Loucy (cell line): ENCODE results near the gene GNAZ.

ENCODE experiments used
- H2AFZ ChIP-seq: fragments of 200-600 bp; sonication (generic); 2 replicates; pipeline ENCODE4 v1.6.0; 2016; ENCODE audit warnings: antibody characterized with exemption, mild to moderate bottlenecking, low read length, moderate library complexity
- H3F3A ChIP-seq: fragments of 200-600 bp; 2 replicates; pipeline ENCODE4 v1.6.0; 2016; ENCODE audit warnings: antibody characterized with exemption, low read depth, mild to moderate bottlenecking
- H3K27me3 ChIP-seq: fragments of 200-600 bp; sonication (generic); 2 replicates; pipeline ENCODE4 v1.6.1; 2014; ENCODE audit warnings: low read length, mild to moderate bottlenecking; ENCODE audit not compliant: insufficient read depth, poor library complexity, severe bottlenecking
- H3K36me3 ChIP-seq: fragments of 200-600 bp; sonication (generic); 2 replicates; pipeline ENCODE4 v1.6.1; 2016; ENCODE audit warnings: low read length; ENCODE audit not compliant: insufficient read depth
- H3K4me1 ChIP-seq: fragments of 200-600 bp; sonication (generic); 2 replicates; pipeline ENCODE4 v1.5.1; 2014; ENCODE audit warnings: low read length, mild to moderate bottlenecking; ENCODE audit not compliant: insufficient read depth, poor library complexity, severe bottlenecking
- H3K4me2 ChIP-seq: fragments of 200-600 bp; sonication (generic); 2 replicates; pipeline ENCODE4 v1.6.0; 2014; ENCODE audit warnings: antibody characterized with exemption, low read length, low read depth, mild to moderate bottlenecking; ENCODE audit not compliant: poor library complexity, severe bottlenecking
- H3K4me3 ChIP-seq: fragments of 200-600 bp; sonication (generic); 2 replicates; pipeline ENCODE4 v1.5.1; 2014; ENCODE audit warnings: low read length, mild to moderate bottlenecking, mixed read lengths; ENCODE audit not compliant: poor library complexity, severe bottlenecking
- H3K79me2 ChIP-seq: fragments of 200-600 bp; sonication (generic); 2 replicates; pipeline ENCODE4 v1.6.1; 2014; ENCODE audit warnings: low read length; ENCODE audit not compliant: insufficient read depth
- H3K9ac ChIP-seq: fragments of 200-600 bp; sonication (generic); 2 replicates; pipeline ENCODE4 v1.6.0; 2014; ENCODE audit warnings: mild to moderate bottlenecking, low read depth, low read length, moderate library complexity; ENCODE audit not compliant: poor library complexity, severe bottlenecking
- H3K9me2 ChIP-seq: fragments of 200-600 bp; sonication (generic); replicated peaks from 2 replicates; pipeline ENCODE4 v1.6.1; 2016; ENCODE audit warnings: low read depth, low read length, mixed read lengths
- H3K9me3 ChIP-seq: fragments of 200-600 bp; sonication (generic); 2 replicates; pipeline ENCODE4 v1.6.1; 2014; ENCODE audit warnings: mild to moderate bottlenecking, antibody characterized with exemption, low read length, low read depth; ENCODE audit not compliant: insufficient read depth
- H4K20me1 ChIP-seq: fragments of 200-600 bp; sonication (generic); 2 replicates; pipeline ENCODE4 v1.6.0; 2014; ENCODE audit warnings: antibody characterized with exemption, low read length, mild to moderate bottlenecking; ENCODE audit not compliant: insufficient read depth, poor library complexity, severe bottlenecking
- CTCF ChIP-seq: fragments of 200-600 bp; sonication (generic); conservative IDR thresholded peaks from 2 replicates; pipeline ENCODE4 v1.5.1; 2014; ENCODE audit warnings: mild to moderate bottlenecking, antibody characterized with exemption, low read length
- EZH2phosphoT487 ChIP-seq: fragments of 200-600 bp; IDR thresholded peaks from 2 replicates; pipeline ENCODE4 v1.6.1; 2018; ENCODE audit warnings: antibody characterized with exemption, mild to moderate bottlenecking, moderate library complexity, borderline replicate concordance

Gene GNAZ

GRCh38 chr22:23036684-23037428, 33.5 kb upstream of the GNAZ start:
- Histone ChIP-seq H3K79me2 (no peaks in the 10 kb centered on the region), H3K27me3 (no peaks in the 10 kb centered on the region), H2AFZ (peak overlapping the region; percentile 76; the same call in 1 of the 2 replicates), H4K20me1 (no peaks in the 10 kb centered on the region), H3K4me2 (peak overlapping the region; percentile 12), H3K4me3 (no peak overlapping the region), H3K9ac (no peak overlapping the region), H3K9me3 (no peaks in the 10 kb centered on the region), H3K9me2 (no peaks in the 10 kb centered on the region), H3F3A (no peaks in the 10 kb centered on the region), H3K4me1 (peaks cover 8% of the 10 kb centered on the region), H3K36me3 (no peaks in the 10 kb centered on the region)
- no peak for TF ChIP-seq CTCF
- TF ChIP-seq EZH2phosphoT487 = no peak

- H3K4me2 ChIP-seq = no peak overlapping the region
Measured at GRCh38 chr22:23037429-23038333, 32.6 kb upstream of the GNAZ start.

GRCh38 chr22:23038334-23038642, 32.0 kb upstream of the GNAZ start:
- H3K27me3 ChIP-seq = peaks cover 5% of the 10 kb centered on the region
- no peaks in the 10 kb centered on the region for H3K36me3 ChIP-seq
- no peaks in the 10 kb centered on the region for H3K79me2 ChIP-seq
- H3K9me3 ChIP-seq = no peaks in the 10 kb centered on the region
- H4K20me1 ChIP-seq = no peaks in the 10 kb centered on the region
- no peak overlapping the region for H3K4me2 ChIP-seq
- H3K4me3 ChIP-seq = no peak overlapping the region
- no peaks in the 10 kb centered on the region for H3F3A ChIP-seq
- no peak overlapping the region for H2AFZ ChIP-seq
- H3K9ac ChIP-seq = no peak overlapping the region
- no peak for TF ChIP-seq CTCF
- no peak for TF ChIP-seq EZH2phosphoT487
- H3K9me2 ChIP-seq = no peaks in the 10 kb centered on the region
- peaks cover 8% of the 10 kb centered on the region for H3K4me1 ChIP-seq

More at GRCh38 chr22:23037429-23038333, 32.6 kb upstream of the GNAZ start:
- H3K27me3 ChIP-seq = peaks cover under 1% of the 10 kb centered on the region
- H3K4me3 ChIP-seq = no peak overlapping the region
- H3K9me3 ChIP-seq = no peaks in the 10 kb centered on the region
- H3K9me2 ChIP-seq = no peaks in the 10 kb centered on the region
- H4K20me1 ChIP-seq = no peaks in the 10 kb centered on the region
- no peaks in the 10 kb centered on the region for H3K79me2 ChIP-seq
- peaks cover 8% of the 10 kb centered on the region for H3K4me1 ChIP-seq
- TF ChIP-seq EZH2phosphoT487 (no peak), CTCF (no peak)
- H3F3A ChIP-seq = no peaks in the 10 kb centered on the region
- H2AFZ ChIP-seq = no peak overlapping the region
- H3K36me3 ChIP-seq = no peaks in the 10 kb centered on the region
- H3K9ac ChIP-seq = no peak overlapping the region
